SK-N-MC (cell line): ENCODE data around the gene PLPP3.

Source experiments
- EZH2 ChIP-seq: fragments of 200-600 bp; sonication (generic); IDR thresholded peaks from one replicate; pipeline ENCODE4 v1.6.1; 2017; ENCODE audit warnings: antibody characterized with exemption
- POLR2AphosphoS5 ChIP-seq: IDR thresholded peaks from 2 replicates; pipeline ENCODE4 v1.6.1; 2012; ENCODE audit warnings: mild to moderate bottlenecking, low read depth, low read length, borderline replicate concordance

DNA sequence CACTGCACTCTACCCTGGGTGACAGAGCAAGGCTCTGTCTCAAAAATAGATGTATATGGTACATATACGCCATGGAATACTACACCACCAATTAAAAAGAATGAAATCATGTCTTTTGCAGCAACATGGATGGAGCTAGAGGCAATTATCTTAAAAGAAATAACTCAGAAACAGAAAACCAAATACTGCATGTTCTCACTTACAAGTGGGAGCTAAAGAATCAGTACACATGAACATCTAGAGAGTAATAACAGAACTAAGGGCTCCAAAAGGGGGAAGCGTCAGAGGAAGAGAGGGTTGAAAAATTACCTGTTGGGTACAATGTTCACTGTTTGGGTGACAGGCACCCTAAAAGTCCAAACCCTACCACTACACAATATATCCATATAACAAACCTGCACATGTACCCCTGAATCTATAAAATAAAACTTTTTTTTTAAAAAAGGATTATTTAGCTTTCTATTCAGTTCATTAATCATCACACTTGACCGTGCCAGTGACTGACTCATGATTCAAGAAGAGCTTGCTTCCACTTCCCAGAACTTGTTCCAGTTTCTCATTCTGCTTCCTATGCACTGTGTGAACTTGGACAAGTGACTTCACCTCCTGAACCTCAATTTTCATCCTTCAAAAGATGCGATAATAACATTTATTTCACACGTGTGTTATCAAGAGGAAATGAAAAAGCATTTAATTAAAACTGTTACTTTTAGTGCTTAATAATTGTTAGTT is 109.6 kb downstream of the PLPP3 start:
- TF ChIP-seq EZH2 (no peak), POLR2AphosphoS5 (no peak)
